ENCODE data around the gene ATOH8.

Gene ATOH8

DNA sequence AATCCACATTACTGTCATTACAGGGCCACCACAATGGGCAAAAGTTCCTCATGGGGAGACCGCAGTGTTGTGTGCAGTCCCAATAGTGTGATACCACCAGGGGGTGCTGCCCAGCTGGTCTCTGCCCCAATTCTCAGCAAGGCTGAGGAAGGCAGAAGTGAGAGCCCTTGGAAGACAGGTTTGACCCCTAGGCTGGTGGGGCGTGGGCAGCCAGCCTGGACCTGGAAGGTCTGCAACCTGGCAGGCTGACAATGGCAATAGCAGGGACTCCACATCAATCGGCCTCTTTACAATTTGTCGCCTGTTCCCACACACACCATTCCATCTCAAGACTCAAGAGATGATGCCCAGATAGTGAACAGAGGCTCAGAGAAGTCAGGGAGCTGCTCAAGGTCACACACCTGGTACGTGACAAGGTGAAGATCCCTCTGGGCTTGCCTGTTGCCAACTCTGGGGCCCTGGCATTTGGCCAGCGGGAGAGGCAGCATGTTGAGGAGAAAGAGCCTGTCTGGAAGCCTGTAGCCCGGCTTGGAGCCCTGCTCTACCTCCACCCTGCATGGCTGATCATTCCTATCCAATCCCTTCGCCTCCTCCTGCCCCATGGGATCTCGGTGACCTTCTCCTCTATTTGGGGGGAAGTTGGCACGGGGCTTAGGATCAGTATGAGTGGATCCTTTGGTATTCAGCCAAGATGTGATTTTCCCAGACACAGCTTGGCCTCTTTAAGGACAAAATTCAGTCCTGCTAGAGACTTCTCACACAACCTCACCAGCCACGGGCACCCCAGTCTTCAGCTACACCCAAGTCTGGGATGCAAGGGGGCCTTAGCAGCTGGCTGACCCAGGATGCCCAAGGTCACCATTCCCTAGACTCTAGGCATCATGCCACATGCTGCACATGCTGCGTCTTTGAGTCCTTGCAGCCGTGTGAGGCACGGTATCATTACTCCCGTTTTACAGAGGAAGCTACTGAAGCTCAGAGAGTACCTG is 2.9 kb upstream of the ATOH8 start:
- peak overlapping the region; percentile 64 to 84 (median 82) for H3K4me3 Mint-ChIP-seq
- peaks cover 63% of the 10 kb centered on the region for H3K4me1 Mint-ChIP-seq
- peak overlapping the region in 2 of 3 experiments; percentile 46 to 71 for H3K27ac Mint-ChIP-seq
- peaks cover 54% of the 10 kb centered on the region for H3K27me3 Mint-ChIP-seq (ENCODE audit: low read depth)
- TF ChIP-seq, protein P1, sequence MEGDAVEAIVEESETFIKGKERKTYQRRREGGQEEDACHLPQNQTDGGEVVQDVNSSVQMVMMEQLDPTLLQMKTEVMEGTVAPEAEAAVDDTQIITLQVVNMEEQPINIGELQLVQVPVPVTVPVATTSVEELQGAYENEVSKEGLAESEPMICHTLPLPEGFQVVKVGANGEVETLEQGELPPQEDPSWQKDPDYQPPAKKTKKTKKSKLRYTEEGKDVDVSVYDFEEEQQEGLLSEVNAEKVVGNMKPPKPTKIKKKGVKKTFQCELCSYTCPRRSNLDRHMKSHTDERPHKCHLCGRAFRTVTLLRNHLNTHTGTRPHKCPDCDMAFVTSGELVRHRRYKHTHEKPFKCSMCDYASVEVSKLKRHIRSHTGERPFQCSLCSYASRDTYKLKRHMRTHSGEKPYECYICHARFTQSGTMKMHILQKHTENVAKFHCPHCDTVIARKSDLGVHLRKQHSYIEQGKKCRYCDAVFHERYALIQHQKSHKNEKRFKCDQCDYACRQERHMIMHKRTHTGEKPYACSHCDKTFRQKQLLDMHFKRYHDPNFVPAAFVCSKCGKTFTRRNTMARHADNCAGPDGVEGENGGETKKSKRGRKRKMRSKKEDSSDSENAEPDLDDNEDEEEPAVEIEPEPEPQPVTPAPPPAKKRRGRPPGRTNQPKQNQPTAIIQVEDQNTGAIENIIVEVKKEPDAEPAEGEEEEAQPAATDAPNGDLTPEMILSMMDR (IDR thresholded peaks at IDR 0.05; ENCODE audit: unreplicated experiment in 3 of 3), result peak; percentile 71 to 80 (median 75)
- H3K36me3 Mint-ChIP-seq (ENCODE audit: low read depth), result no peaks in the 10 kb centered on the region
- H3K9me3 Mint-ChIP-seq, result no peaks in the 10 kb centered on the region

DNA sequence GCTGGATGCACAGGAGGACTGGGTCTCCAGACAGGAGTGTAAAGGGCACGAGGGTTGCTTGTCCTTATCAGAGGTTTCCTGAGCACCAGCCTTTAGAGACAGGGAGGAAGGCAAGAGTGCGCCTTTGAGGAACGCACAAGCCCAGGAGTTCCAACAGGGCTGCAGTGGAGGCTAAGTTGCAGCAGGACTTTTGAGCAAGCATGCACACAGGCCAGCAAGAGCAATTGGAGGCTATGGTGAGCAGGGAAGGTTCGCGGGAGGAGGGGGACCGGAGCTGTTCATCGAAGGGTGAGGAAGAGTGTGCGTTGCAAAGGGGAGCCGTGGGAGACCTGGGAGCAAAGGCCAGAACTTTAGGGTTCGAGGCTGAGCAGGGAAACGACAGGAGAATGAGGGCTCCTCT is 2.2 kb upstream of the ATOH8 start:
- H3K9me3 Mint-ChIP-seq, result no peaks in the 10 kb centered on the region
- TF ChIP-seq, protein P1 (IDR thresholded peaks at IDR 0.05; ENCODE audit: unreplicated experiment in 3 of 3), result no peak
- peak overlapping the region; percentile 39 to 50 (median 46) for H3K27ac Mint-ChIP-seq
- H3K4me1 Mint-ChIP-seq, result peaks cover 62% of the 10 kb centered on the region
- H3K27me3 Mint-ChIP-seq (ENCODE audit: low read depth), result peaks cover 53% of the 10 kb centered on the region
- H3K36me3 Mint-ChIP-seq (ENCODE audit: low read depth), result no peaks in the 10 kb centered on the region
- H3K4me3 Mint-ChIP-seq, result peak overlapping the region; percentile 64 to 84 (median 82)

DNA sequence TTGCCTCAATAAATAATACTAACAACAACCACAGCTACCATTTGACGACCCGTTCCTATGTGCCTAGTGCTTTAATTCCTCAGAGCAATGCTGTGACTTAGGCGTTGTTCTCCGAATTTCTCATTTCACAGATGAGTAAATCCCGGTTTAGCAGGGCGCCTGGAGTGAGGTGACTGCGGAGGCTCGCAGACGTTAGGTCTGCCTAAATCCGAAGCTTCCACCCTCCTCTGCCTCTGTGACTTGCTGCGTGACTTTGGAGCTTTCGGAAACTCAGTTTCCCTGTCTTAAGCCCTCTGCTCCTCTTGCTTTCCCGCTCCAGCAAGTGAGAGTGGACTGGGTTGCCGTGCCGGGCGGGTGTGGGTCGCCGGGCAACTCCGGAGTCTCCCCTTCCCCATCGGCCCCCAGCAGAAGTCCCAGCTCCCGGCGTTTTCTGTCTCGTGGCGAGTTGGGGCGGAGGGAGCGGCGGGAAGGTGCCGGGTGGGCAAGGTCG is 711 bp upstream of the ATOH8 start:
- peaks cover 59% of the 10 kb centered on the region for H3K27me3 Mint-ChIP-seq (ENCODE audit: low read depth)
- H3K36me3 Mint-ChIP-seq (ENCODE audit: low read depth), result no peaks in the 10 kb centered on the region
- TF ChIP-seq, protein P1 (IDR thresholded peaks at IDR 0.05; ENCODE audit: unreplicated experiment in 3 of 3), result no peak

DNA sequence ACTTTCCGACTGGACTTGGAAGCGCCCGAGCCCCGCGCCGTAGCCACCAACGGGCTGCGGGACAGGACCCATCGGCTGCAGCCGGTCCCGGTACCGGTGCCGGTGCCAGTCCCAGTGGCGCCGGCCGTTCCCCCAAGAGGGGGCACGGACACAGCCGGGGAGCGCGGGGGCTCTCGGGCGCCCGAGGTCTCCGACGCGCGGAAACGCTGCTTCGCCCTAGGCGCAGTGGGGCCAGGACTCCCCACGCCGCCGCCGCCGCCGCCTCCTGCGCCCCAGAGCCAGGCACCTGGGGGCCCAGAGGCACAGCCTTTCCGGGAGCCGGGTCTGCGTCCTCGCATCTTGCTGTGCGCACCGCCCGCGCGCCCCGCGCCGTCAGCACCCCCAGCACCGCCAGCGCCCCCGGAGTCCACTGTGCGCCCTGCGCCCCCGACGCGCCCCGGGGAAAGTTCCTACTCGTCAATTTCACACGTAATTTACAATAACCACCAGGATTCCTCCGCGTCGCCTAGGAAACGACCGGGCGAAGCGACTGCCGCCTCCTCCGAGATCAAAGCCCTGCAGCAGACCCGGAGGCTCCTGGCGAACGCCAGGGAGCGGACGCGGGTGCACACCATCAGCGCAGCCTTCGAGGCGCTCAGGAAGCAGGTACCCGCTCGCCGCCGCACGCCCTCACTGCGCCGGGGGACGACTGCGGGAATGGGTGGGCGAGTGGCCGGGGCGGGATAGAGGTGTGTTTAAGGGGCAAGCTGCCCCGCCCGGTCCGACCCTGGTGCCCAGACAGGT is 713 bp downstream of the ATOH8 start:
- Mint-ChIP-seq H3K4me3 (peak overlapping the region; percentile 96 to 98 (median 96)), H3K36me3 (ENCODE audit: low read depth) (no peaks in the 10 kb centered on the region), H3K9me3 (no peaks in the 10 kb centered on the region), H3K4me1 (peaks cover 51% of the 10 kb centered on the region), H3K27me3 (ENCODE audit: low read depth) (peaks cover 56% of the 10 kb centered on the region), H3K27ac (peak overlapping the region in 2 of 3 experiments; percentile 58 to 70)
- TF ChIP-seq, protein P1 (IDR thresholded peaks at IDR 0.05; ENCODE audit: unreplicated experiment in 3 of 3), result peak; percentile 17 to 27 (median 27)

More for the DNA sequence above, 711 bp upstream of the ATOH8 start:
- Mint-ChIP-seq H3K27ac (peak overlapping the region; percentile 31 to 72 (median 51)), H3K4me3 (peak overlapping the region; percentile 84 to 92 (median 90)), H3K4me1 (peaks cover 62% of the 10 kb centered on the region), H3K9me3 (no peaks in the 10 kb centered on the region)

DNA sequence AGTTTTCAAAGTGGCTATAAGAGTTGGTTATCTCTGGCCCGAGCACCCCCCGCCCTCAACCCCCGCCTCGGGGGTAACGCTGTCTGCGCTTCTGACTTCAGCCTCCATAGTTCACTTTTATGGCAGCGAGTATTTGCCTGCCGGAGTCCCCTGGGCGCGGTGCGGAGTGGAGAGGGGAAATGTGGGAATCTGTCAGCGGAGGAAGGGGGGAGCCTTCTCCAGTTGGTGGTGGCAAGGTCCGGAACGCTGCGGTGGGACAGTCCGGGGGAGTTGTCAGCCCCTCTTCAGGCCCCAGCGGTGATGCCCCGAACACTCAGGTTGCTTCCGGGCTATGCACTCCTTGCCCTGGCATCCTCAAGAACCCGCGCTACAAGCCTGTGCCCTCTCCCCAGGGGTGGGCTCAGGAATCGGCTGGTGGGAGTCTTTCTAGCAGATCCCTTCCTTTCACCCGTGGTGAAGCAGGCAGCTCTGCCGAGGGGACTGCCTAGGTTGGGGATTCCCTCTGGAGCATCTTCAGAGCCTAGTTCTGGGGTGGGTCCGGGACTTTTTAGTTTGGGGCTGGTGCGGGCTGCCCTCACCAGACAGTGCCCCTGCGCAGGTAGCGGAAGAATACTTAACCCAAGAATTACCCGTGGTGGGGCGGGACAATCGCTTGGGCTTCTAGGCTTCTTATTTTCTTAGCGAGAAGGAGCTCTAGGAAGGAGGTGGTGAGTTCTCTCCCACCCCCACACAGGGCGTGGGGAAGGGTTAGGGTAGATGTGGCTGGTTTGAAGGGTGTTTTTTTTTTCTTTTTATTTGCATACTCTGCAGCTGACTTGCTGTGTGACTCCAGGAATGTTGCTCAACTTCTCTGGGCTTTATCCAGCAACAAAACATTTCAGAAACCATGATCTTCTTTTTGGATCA is 1.6 kb downstream of the ATOH8 start:
- H3K36me3 Mint-ChIP-seq (ENCODE audit: low read depth), result no peaks in the 10 kb centered on the region
- no peaks in the 10 kb centered on the region for H3K9me3 Mint-ChIP-seq
- TF ChIP-seq, protein P1 (IDR thresholded peaks at IDR 0.05; ENCODE audit: unreplicated experiment in 3 of 3), result no peak
- H3K4me1 Mint-ChIP-seq, result peaks cover 53% of the 10 kb centered on the region
- peak overlapping the region; percentile 96 to 98 (median 96) for H3K4me3 Mint-ChIP-seq
- peak overlapping the region; percentile 23 to 70 (median 58) for H3K27ac Mint-ChIP-seq
- H3K27me3 Mint-ChIP-seq (ENCODE audit: low read depth), result peaks cover 54% of the 10 kb centered on the region

All from nephron (organoid).